NCI-H446 treated with DMSO at 0.1 percent for 48 hours (cell line): ENCODE results near the gene GALR1.
"Not testable (repeated sequence)": the region's sequence is repeated elsewhere in the genome, so short reads cannot be mapped to it uniquely, and the experiment has no call there.

Experiments used
- DNase-seq: peaks from one replicate; lab custom pipeline; 2025; lab: John Stamatoyannopoulos, UW

GALR1 gene

DNA sequence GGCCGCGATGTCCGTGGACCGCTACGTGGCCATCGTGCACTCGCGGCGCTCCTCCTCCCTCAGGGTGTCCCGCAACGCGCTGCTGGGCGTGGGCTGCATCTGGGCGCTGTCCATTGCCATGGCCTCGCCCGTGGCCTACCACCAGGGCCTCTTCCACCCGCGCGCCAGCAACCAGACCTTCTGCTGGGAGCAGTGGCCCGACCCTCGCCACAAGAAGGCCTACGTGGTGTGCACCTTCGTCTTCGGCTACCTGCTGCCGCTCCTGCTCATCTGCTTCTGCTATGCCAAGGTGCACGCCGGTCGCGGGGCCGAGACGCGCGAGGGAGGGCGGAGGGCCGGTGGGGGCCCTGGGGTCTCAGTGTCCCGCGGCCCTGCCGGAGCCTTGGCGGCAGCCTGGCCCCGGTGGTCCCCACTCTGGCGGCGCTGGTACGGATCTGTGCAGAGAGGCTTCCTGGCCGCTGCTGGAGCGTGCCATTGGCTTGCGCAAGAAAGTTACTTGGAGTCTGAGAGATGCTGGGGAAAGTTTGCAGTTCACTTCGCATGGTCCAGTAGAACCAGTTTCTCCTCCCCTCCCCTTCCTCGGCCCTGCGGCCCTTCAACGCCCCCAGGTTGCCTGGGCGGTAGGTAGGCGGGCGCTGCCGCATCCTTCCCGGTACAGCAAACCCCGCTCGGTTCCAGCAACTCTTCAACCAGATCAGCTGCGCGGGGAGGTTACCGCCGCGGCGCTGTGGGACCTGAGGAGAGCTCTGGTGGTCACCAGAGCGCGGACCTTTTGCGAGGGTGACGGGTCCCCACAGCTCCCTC lies 1.5 kb downstream of the GALR1 start:
- DNase-seq: no peak

DNA sequence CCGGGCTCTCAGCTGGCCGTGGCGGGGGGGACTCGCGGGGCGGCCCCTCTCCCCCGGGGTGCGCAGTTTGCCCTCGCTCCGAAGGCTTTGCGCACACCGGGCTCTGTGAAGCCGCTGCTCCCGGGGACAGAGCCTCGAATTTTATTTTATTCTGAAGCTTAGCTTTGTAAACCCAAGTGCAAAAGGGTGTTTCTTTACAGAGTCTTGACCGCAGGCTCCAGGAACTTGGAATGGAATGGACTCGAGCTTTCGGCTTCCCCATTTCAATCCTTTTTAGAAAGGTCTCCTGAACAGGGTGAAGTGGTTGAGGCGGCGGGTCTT lies 2.0 kb downstream of the GALR1 start:
- DNase-seq: no peak

DNA sequence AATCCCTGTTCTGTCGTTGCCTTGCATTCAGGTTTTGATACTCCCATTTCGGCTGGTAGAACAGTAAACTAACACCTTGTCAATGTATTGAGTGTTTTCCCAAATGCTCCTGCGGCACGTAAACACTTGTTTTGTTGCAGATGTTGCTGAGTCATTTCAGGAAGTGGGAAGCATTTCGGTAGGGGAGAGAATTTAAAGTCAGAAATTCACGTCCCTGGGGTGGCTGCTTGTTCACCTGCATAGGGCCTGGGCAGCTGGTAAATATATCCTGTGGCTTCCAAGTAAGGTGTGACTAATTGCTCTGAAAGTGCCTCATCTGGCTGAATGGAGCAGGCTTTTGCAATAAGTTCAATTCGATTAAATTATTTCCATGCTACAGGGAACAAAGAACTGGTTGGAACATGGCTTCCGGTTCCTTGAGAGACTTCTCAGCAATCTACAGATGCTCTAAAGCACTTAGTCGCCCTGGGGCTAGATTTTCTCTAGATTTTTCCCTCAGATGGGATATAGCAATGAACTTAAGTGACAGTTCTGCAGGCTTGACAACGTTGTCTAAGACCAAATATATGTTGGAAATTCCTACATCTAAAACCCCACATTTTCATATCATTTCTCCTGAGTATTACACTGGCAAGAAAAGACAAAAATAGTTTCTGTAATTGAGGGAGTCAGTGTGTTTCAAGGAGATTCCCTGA lies 5.2 kb downstream of the GALR1 start:
- no peak for DNase-seq

DNA sequence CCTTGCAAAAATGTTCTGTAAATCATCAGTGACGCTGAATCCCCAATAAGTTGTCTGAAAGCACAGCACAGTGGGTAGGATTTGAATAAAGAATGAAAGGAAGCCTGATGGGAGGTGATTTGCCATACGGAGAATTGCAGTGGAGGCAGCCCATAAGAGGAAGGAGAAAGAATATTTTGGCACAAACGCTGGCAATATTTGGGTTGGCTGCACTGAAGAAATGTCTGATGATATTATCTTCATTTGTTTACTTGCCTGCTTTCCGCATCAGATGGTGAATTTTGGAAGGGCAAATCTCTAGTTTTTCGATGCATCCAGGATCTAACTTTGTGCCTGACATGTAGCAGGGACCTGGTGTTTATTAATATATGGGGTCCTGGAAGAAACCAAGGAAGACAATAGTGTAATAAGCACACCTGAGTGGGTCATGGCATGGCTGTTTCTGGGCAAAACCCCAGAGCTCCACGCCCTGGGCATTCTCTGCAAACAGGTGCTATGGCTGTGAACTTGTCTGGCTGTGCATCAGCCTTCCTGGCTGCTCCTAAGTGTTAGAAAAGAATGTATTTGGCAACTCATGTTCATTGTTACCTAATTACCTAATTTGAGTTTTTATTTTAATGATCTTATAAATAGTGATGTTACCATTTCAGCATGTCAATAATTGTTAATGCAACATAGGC lies 5.9 kb downstream of the GALR1 start:
- DNase-seq: no peak

DNA sequence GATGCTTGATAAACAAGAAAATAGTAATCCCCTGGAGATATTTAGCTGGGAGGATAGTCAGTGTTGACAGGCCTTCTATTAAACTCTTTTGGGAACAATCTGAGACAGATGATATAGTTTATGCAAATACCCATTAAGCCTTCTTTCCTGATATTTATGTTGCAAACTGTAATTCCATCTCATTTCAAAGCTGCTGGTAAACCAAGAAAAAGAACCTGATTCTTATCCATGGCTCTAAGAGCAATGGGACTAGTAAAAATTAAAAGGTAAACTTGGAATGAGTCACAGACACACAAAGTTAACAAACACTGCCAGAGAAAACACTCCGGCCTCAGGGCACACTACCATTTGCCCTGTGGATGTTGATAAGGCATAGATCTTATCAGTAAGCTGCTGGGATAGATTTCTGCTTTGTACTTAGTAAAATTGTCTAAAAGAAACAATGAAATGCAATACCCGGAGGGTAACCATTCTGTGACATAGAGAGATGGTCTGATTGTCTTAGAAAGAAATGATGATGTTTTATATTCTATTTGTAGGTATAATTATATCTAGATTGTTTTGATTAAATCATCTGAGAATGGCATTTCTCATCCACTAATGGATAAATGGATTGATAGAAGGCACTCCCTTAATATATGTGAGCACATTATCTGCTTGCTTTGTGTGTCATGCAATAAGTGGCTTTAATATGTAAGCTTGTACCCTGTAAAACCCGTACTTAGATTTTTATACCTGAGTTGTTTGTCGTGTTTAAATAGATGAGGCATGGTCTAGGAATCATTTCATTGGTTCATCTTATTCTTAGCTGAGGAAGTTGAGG lies 13.2 kb downstream of the GALR1 start:
- DNase-seq: no peak

DNA sequence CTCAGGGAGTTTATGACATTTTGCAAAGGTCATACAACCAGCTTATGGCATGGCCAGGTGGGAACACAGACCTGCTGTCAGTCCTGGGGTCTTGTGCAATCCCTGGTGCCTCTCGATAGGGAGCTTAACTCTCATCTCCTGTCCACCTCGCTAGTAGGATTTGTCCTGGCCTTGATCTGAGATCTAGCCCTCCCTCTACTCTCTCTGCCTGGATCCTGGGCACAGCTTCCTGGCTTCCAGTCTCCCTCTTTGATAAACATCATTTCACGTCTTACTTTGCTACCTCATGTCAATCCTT lies 13.8 kb downstream of the GALR1 start:
- no peak for DNase-seq

DNA sequence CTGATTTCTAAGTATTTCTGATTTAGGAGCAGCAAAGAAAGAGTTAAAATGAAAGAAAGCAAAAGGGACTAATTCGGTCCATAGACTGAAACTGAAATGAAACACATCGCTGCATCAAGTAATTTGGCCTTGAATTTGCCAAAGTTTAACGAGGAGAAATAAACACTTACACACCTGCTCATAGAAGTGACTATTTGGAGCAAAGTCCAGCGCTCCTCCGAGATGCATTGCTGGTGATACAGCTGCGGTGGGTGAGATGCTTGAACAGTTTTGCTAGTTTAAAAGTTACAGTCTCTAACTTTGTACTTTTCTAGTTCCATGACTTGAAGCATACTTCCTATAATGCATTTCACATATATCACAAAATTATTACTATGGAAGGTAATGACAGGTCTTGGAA lies 18.3 kb downstream of the GALR1 start:
- DNase-seq: no peak

DNA sequence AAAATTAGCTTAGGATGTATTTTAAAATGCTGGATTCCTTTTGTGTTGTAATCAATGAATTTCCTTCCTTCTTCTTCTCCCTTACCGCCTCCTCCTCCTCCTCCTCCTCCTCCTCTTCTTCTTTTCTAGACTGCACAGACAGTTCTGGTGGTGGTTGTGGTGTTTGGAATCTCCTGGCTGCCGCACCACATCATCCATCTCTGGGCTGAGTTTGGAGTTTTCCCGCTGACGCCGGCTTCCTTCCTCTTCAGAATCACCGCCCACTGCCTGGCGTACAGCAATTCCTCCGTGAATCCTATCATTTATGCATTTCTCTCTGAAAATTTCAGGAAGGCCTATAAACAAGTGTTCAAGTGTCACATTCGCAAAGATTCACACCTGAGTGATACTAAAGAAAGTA lies 18.8 kb downstream of the GALR1 start:
- no peak for DNase-seq

DNA sequence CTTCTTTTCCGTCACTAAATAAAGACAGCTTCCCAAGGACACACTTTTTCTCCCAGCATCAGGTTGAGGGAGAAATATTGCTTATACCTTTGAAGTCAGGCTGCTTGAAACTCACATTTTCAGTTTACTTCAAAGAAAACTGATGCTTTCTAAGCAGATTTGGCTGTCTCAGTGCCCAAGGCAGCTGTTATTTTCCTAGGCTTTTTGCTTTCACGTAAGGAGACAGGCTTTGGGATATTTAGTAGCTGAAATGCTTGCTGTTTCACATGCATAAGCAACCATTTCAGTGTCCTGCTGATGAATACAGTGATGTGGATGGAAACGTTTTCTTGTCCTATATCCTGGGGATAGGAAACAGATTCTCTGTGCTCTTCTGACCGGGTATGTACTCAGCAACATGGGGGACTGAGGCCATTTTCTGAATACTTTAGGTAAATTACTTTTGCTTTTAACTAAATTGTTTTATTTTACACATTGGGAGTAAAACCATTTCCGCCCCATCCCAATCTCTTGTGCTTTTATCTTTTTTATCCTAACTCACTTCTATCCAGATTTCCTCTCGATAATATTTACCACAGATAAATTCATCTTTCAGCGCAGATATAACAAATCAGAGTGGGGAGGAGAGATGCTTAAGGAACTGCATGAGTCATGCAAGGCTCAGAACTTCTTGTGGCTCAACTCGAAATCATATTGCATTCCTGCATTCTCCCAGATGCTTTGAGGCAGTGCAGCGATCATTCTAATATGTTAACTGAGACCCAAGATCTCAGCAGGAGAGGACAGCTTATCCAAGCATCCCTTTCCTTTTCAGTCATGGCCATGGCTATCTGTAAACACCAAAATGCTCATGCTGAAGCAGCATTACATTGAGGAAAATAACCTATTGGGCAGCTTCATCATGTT lies 22.2 kb downstream of the GALR1 start:
- no peak for DNase-seq

DNA sequence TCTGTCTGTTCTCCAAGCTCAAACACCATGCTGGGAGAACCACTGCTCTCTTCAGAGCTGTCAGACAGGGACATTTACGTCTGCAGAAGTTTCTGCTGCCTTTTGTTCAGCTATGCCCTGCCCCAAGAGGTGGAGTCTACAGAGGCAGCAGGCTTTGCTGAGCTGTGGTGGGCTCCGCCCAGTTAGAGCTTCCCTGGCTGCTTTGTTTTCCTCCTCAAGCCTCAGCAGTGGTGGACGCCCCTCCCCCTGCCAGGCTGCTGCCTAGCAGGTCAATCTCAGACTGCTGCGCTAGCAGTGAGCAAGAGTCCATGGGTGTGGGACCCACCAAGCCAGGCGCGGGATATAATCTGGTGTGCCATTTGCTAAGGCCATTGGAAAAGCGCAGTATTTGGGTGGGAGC lies 41.2 kb downstream of the GALR1 start:
- DNase-seq: not testable (repeated sequence)

DNA sequence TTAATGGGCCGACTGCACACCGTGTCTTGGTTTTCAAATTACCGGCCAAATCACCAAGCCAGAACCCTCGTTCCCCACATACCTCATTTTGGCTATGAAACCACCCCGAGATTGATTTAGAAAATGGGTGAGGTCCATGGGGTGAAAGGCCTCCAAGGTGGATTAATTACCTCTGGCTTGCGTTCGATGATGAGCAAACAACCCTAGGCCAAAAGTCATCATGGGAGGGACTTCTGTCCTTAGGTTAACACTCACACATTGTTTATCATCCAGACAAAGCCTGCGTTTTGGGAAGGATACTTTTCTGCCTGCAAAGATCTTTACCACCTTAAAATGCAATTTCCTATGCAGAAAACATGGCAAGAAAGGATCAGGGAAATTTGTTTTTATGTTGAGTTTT lies 48.5 kb downstream of the GALR1 start:
- DNase-seq: no peak

DNA sequence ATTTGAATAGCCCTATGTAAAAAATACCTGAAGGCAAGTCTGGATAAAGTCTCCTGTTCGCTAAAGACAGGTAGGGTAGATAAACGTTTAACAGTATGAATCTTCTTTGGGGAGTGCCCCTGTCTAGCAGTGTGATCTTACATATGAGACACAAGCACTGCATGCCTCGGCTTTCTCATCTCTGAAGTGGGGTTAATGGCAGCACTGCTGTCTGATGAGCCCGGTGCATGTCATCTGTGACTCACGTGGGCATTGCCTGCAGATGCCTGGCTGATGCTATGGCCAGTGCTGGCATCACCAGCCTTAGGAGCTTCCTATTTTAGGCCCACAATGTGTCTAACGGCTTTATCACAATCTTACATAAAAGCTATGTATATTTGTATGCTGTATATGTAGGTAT lies 50.1 kb downstream of the GALR1 start:
- no peak for DNase-seq

DNA sequence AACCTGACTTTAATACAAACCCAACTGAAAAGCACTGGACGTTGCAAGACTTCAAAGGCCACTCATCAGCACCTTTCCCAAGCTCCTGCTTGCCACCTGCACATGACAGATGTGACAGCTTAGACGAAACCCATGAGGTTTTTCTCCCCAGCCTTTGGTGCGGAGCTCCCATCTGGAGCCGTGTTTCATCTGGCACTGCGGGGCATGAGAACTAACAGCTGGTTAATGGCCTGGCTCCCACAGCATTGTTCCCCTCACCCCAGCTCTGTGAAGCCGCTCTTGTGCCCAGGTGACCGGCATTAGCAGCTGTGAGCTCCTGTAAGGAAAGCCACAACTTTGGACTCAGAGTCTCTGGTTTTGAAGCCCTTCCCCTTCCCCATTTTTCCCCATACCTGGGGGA lies 50.9 kb downstream of the GALR1 start:
- no peak for DNase-seq

DNA sequence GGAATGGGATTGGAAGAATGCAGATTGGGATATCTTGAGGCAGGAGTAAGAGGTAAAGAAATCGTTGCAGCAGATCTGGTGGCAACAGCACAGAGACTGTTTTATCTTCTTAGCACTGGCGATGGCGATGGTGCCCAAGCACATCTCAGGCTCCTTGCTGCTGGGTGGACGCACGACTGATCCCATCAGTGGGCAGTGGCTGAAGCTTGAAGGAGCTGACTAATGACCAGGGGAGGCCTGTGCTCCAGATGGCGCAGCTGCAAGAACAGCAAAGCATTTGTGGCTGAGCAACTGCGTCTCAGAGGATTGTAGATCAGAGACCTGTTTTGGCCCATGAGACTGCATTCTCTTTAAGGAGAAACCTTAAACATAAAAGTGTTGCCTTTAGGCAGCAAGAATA lies 54.6 kb downstream of the GALR1 start:
- no peak for DNase-seq

DNA sequence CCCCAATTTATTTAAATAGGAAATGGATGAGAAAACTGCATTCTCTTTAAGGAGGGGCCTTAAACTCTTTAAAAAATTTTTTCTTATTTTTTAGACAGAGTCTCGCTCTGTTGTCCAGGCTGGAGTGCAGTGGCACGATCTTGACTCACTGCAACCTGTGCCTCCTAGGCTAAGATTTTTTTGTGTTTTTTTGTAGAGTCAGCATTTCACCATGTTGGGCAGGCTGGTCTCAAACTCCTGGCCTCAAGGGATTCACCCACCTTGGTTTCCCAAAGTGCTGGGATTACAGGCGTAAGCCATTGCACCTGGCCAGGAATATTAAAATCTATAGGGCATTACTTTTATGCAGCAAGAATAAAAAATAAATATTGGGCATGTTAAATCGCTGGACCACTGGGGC lies 56.0 kb downstream of the GALR1 start:
- DNase-seq: no peak

DNA sequence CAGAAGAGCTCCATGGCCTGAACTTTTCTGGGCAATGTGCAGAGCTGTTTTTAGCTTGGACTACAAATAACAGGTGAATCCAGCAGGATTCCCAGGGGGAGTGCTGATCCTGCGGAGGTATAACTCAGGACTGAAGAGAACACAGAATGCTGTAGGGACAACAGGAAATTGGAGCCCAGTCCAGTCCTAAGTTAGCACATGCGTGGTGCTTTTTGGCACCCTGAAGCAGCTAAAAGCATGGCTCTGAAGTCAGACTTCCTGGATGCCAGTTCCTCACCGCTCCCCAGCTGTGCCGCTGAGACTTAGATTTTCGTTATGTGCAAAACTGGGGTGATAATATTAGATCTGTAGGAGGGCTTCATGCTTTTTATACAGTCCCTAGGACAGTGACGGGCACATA lies 58.6 kb downstream of the GALR1 start:
- no peak for DNase-seq

DNA sequence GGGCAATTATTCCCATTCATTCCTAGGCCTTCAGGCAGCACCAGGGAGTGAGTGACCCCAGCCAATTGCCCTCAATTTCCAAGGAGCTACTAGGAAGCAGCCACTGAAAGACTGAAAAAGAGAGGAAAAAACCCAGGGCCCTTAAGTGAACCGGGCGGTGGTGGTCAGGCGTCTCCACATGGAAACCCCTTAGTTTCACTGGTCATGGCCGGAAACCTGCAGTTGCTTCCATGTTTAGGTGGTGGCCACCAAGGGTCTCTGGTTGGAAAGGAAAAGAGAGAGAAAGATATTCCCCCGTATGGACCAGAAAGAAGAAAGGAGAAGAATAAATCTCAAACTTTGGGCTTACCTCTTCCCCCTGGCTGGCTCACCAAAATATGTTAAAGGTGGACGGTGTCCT lies 64.9 kb downstream of the GALR1 start:
- no peak for DNase-seq

DNA sequence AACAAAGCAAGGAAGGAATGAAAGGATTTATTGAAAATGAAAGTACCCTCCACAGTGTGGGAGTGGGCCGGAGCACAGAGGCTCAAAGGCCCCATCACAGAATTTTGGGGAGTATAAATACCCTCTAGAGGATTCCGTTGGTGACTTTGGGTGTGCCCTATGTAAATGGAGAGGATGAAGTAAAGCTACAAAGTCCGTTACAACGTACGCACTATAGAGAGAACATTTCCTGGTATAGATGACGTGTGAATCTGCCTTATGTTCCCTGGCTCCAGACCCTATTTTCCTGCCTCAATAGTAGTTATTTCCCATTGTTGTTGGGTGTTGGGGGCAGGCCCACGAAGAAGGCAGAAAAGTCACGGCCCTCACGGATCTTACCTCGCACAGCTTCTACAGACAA lies 65.3 kb downstream of the GALR1 start:
- no peak for DNase-seq

DNA sequence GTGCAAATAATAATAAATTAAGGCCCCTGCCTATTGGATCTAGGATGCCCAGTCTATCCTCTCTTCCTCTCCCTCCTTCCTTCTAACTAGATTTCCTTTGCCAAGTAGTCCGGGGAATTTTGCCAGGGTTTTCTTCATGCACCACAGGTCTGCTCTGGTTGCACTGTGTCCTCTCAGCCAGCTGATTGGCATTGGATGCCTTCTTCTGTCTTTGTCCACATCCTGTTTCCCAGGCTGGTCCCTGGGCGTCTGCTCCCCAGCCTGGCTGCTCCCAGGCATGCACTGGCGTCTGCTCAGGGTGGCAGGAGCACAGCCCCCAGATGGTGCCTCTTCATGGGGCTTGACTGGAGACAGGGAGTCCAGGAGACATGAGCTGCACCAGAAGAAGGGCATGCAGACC lies 66.4 kb downstream of the GALR1 start:
- DNase-seq: peak; percentile 62

DNA sequence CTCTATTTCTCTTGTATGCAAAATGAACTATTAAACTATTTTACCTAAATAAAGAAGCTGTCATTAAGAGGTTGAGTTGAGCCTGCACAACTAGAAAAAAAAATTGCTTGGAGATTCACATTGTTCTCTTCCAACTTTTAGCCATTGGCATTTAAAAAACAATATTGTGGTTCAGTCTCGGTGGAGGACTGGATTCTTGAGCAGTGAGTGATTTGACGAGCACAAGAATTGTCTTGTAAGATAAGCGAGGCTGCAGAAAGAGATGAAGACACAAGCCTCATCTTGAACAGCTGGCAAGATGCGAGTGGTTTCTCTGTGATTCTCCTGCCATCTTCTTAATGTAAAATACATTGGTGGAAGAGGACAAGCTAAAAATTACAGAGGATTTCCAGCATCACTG lies 67.0 kb downstream of the GALR1 start:
- DNase-seq: no peak

DNA sequence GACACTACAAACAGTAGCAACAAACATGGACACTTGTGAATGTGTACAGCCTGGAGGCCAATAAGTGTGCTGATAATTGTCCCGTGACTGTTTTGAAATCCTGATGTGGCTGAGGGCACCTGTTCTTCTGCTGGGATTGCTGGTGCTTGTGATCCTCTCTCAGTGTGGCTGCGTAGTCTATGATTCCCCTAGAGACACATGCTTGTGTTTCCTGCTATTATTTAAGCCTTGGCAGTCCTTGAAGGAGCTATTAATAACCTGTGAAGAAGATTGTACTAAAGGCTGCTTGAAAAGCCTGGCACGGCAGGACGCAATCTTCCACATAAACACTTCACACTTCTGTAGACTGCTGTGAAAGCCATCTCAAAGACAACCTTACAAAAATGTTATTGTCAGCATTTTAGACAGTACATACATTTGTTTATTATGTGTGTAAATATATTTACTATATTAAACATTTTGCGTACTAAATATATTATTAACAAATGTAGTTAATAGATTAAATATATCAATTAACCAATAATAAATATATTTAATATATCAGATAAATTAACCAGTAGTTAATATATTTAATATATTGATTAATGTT lies 71.4 kb downstream of the GALR1 start:
- DNase-seq: no peak
